ENCODE results near the gene ALDH1B1.

DNA sequence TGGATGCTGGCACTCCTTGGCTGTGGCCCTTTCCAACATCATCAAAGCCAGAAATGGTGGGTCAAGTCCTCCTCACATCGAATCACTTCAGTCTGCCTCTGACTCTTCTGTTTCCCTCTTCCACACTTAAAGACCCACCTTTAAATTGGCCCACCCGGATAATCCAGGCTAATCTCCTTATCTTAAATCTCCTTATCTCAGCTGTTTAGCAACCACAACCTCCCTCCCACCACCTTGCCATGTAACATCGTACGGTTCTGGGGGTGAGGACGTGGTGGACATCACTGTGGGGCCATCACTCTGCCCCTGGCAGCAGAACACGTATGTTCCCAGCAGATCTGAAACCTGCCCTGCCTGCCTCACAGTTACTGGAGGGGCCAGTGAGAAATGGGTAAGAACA is 20.2 kb downstream of the ALDH1B1 start:
- TF ChIP-seq, protein P1, sequence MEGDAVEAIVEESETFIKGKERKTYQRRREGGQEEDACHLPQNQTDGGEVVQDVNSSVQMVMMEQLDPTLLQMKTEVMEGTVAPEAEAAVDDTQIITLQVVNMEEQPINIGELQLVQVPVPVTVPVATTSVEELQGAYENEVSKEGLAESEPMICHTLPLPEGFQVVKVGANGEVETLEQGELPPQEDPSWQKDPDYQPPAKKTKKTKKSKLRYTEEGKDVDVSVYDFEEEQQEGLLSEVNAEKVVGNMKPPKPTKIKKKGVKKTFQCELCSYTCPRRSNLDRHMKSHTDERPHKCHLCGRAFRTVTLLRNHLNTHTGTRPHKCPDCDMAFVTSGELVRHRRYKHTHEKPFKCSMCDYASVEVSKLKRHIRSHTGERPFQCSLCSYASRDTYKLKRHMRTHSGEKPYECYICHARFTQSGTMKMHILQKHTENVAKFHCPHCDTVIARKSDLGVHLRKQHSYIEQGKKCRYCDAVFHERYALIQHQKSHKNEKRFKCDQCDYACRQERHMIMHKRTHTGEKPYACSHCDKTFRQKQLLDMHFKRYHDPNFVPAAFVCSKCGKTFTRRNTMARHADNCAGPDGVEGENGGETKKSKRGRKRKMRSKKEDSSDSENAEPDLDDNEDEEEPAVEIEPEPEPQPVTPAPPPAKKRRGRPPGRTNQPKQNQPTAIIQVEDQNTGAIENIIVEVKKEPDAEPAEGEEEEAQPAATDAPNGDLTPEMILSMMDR (IDR thresholded peaks at IDR 0.05) = no peak
- TF ChIP-seq POLR2A (IDR thresholded peaks at IDR 0.05) = no peak
- TF ChIP-seq POLR2AphosphoS5 (IDR thresholded peaks at IDR 0.05) = no peak

Measured in suprapubic skin (tissue), 4 donors.